HG03469 (cell line): ENCODE measurements around the gene PRAMEF9.
"Not testable (repeated sequence)": the region's sequence is repeated elsewhere in the genome, so short reads cannot be mapped to it uniquely, and the experiment has no call there.

Experiments used
- ATAC-seq: cut with Tn5 transposase; IDR thresholded peaks from one replicate; pipeline ENCODE4 v1.9.1; 2021; ENCODE audit warnings: mild to moderate bottlenecking, moderate library complexity, moderate number of reproducible peaks; ENCODE audit not compliant: unreplicated experiment

The PRAMEF9 gene

GRCh38 chr1:13171548-13171947, at the start of gene PRAMEF9:
Gene PRAMEF9, plus strand, starts transcription at chr1:13171848. Its CDS starts 3,433 bp downstream, at chr1:13175281.
- not testable (repeated sequence) for ATAC-seq

- ATAC-seq, result not testable (repeated sequence)
Observed at GRCh38 chr1:13155909-13156308, 15.7 kb upstream of the PRAMEF9 start, which contains the start of gene PRAMEF26. Gene PRAMEF26, minus strand, starts transcription at chr1:13156009. Its CDS starts 2,914 bp downstream, at chr1:13153095.

DNA sequence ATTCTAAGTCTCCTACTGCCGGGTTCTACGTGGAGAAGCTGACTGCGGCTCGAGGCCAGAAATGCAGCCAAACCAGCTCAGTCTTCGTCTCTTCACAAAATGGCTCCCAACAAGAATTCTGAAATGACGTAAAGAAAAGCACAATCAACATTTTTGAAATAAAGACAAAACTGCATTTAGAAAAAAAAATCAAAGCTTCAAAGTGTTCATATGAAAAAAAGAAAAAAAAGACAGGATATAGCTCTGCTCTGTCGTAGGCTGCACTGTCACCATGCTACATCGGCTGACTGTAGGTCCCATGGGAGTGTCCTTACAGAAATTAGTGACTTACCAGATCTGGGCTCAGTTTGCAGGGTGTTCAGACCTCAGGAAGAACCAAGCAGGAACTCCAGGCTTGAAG, 6.1 kb upstream of the PRAMEF9 start, which contains the start of gene HNRNPCL4:
Gene HNRNPCL4 (minus strand): TSS at position 101 of the 400 bp plus-strand sequence. CDS start 164 bp downstream, outside the sequence.
- not testable (repeated sequence) for ATAC-seq

- ATAC-seq, result not testable (repeated sequence)
Observed at GRCh38 chr1:13201309-13201708, 29.7 kb downstream of the PRAMEF9 start, which contains the start of gene PRAMEF13. Gene PRAMEF13, minus strand, starts transcription at chr1:13201409. Its CDS starts 1,820 bp downstream, at chr1:13199589.

- ATAC-seq, result not testable (repeated sequence)
Observed at GRCh38 chr1:13208712-13209111, 37.1 kb downstream of the PRAMEF9 start.

DNA sequence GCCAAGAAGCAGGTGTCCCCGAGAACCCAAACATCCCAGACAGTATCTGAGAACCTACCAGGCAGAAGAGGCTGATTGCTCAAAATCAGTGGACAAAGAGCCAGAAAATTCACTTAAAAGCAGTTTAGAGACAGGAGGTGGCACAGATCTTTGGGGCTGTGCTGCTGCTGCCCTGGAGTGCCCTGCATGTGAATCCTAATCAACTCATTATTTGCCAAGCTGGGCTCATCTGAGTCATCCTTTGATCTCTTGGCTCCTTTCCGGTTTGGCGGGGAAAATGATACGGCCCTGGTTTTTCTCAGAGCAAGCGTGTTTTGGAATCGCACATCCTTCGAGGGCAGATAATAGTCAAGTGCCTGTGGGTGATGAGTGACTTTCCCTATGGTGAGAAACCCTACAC, 45.0 kb downstream of the PRAMEF9 start:
- ATAC-seq, result not testable (repeated sequence)

DNA sequence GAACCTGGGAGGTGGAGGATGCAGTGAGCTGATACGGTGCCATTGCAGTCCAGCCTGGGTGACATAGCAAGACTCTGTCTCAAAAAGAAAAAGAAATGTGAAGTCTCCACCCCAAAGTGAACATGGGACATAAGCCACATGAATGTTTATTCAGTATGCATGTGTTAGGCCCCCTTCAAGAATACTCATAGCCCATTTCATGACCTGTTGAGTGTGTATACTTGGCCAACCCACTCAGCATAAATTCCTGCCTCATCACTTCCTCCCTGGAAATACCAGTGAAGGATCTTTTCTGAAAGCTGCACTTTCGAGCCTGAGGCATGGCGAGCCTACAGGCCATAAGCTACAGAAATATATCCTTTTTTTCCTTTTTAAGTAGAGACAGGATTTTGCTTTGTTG, 47.6 kb downstream of the PRAMEF9 start:
- ATAC-seq, result not testable (repeated sequence)

GRCh38 chr1:13222788-13223187, 51.1 kb downstream of the PRAMEF9 start:
- ATAC-seq, result not testable (repeated sequence)

- no peak for ATAC-seq
Observed at GRCh38 chr1:13224480-13225060, 52.9 kb downstream of the PRAMEF9 start.

GRCh38 chr1:13225675-13226204, 54.1 kb downstream of the PRAMEF9 start, which contains the start of gene PRAMEF18:
Gene PRAMEF18, minus strand, starts transcription at chr1:13226154. Its CDS starts 48 bp downstream, at chr1:13226106.
- ATAC-seq, result not testable (repeated sequence)

- not testable (repeated sequence) for ATAC-seq
Observed at GRCh38 chr1:13227271-13228055, 55.8 kb downstream of the PRAMEF9 start.

- no peak for ATAC-seq
Observed at GRCh38 chr1:13228343-13228781, 56.7 kb downstream of the PRAMEF9 start.
